ENCODE data around the gene WIPF3.

WIPF3 gene

DNA sequence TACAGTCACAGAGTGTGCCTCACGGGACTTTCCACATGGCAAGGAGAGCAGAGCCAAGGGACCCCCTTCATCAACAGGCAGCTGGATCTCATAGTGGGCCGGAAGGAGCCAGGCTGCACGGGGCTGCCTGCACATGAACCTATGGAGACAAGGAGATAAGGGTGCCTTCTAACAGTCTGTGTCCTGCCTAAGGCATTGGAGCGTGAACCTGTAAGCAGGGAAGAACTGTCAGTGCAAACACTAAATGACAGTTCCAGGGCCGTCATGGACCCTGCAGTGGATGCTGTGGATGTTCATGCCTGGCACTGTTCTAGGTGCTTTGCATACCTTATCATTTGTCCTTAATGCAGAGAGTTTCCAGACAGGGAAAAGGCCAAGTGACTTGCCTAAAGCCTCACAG is 85.9 kb downstream of the WIPF3 start:
- no peaks in the 10 kb centered on the region for H3K36me3 ChIP-seq (ENCODE audit: low read depth)
- H3K27me3 ChIP-seq (ENCODE audit: insufficient read depth, poor library complexity, severe bottlenecking) = no peaks in the 10 kb centered on the region
- H3K4me1 ChIP-seq (ENCODE audit: insufficient read depth, poor library complexity, severe bottlenecking) = no peaks in the 10 kb centered on the region
- no peaks in the 10 kb centered on the region for H3K9me3 ChIP-seq (ENCODE audit: severe bottlenecking)
- no peak for DNase-seq (ENCODE audit: low spot score)
- ATAC-seq (ENCODE audit: low read depth) = no peak
- TF ChIP-seq CTCF (IDR thresholded peaks at IDR 0.05; ENCODE audit: poor library complexity, severe bottlenecking) = no peak
- H3K4me3 ChIP-seq (ENCODE audit: severe bottlenecking) = no peak overlapping the region
- H3K27ac ChIP-seq (ENCODE audit: poor library complexity, severe bottlenecking) = no peak overlapping the region

DNA sequence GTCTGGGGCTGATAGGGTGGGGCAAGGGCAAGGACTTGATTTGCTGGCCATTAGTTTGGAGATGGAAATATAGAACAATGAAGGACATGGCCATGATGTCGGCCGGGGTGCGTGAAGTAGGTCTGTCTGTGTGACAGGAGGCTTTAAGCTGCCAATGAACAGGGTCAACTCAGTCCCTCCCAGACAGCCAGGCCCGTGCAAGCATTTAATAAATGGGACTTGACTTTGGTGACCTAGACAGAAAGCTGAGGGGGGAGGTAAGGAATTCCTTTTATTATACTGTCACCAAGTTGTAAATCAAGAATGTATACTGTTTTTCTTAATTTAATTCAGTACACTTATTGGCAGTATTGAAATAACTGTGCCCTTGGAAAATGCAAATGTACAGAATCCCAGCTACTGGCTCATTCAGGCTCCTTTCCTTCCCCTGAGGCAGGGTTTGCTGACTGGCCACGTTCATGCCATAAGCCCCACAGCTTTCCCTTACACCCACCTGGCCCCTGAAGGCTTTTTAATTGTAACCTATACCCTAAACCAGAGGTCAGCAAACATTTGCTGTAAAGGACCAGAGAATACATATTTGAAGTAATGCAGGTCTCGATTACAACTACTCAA is 87.2 kb downstream of the WIPF3 start:
- Histone ChIP-seq H3K27me3 (ENCODE audit: insufficient read depth, poor library complexity, severe bottlenecking) (no peaks in the 10 kb centered on the region), H3K4me1 (ENCODE audit: insufficient read depth, poor library complexity, severe bottlenecking) (no peaks in the 10 kb centered on the region), H3K36me3 (ENCODE audit: low read depth) (no peaks in the 10 kb centered on the region), H3K4me3 (ENCODE audit: severe bottlenecking) (no peak overlapping the region), H3K27ac (ENCODE audit: poor library complexity, severe bottlenecking) (no peak overlapping the region), H3K9me3 (ENCODE audit: severe bottlenecking) (no peaks in the 10 kb centered on the region)
- TF ChIP-seq CTCF (IDR thresholded peaks at IDR 0.05; ENCODE audit: poor library complexity, severe bottlenecking) = no peak
- DNase-seq (ENCODE audit: low spot score) (no peak), ATAC-seq (ENCODE audit: low read depth) (no peak)

GRCh38 chr7:29894256-29894655 is 87.9 kb downstream of the WIPF3 start:
- DNase-seq (ENCODE audit: low spot score) (no peak), ATAC-seq (ENCODE audit: low read depth) (no peak)
- Histone ChIP-seq H3K27me3 (ENCODE audit: insufficient read depth, poor library complexity, severe bottlenecking) (no peaks in the 10 kb centered on the region), H3K4me1 (ENCODE audit: insufficient read depth, poor library complexity, severe bottlenecking) (no peaks in the 10 kb centered on the region), H3K4me3 (ENCODE audit: severe bottlenecking) (no peak overlapping the region), H3K9me3 (ENCODE audit: severe bottlenecking) (no peaks in the 10 kb centered on the region), H3K27ac (ENCODE audit: poor library complexity, severe bottlenecking) (no peak overlapping the region), H3K36me3 (ENCODE audit: low read depth) (no peaks in the 10 kb centered on the region)
- TF ChIP-seq CTCF (IDR thresholded peaks at IDR 0.05; ENCODE audit: poor library complexity, severe bottlenecking) = no peak

- no peak for ATAC-seq (ENCODE audit: low read depth)
- no peak for TF ChIP-seq CTCF (IDR thresholded peaks at IDR 0.05; ENCODE audit: poor library complexity, severe bottlenecking)
Measured at GRCh38 chr7:29895559-29895958, 89.3 kb downstream of the WIPF3 start.

DNA sequence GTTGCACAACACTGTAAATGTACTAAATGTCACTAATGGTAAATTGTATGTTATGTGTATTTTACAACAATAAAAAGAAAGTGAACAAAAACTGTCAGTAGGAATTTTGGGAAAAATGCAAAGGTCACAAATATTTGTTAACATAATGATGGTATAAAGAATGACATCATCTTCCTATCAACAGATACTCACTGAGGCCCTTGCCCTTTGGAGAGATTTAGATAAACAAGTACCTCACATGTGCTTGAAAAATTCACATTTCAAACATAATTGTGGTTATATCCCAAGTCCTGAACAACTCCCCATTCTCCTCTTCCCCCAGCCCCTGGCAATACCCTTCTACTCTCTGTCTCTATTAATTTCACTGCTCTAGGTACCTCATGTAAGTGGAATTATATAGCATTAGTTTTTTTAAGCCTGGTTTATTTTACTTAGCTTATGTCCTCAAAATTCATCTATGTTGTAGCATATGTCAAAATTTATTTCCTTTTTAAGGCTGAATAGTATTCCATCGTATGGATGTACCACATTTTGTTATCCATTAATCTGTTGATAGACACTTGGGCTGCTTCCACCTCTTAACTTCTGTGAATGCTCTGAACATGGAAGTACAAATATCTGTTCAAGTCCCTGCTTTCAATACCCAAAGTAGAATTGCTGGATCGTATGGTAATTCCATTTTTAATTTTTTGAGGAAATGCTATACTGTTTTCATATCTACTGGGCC is 90.5 kb downstream of the WIPF3 start:
- Histone ChIP-seq H3K36me3 (ENCODE audit: low read depth) (no peaks in the 10 kb centered on the region), H3K27ac (ENCODE audit: poor library complexity, severe bottlenecking) (no peak overlapping the region)

More at GRCh38 chr7:29895559-29895958, 89.3 kb downstream of the WIPF3 start:
- H3K36me3 ChIP-seq (ENCODE audit: low read depth) = no peaks in the 10 kb centered on the region
- H3K27me3 ChIP-seq (ENCODE audit: insufficient read depth, poor library complexity, severe bottlenecking) = no peaks in the 10 kb centered on the region
- H3K27ac ChIP-seq (ENCODE audit: poor library complexity, severe bottlenecking) = no peak overlapping the region
- no peaks in the 10 kb centered on the region for H3K9me3 ChIP-seq (ENCODE audit: severe bottlenecking)
- DNase-seq (ENCODE audit: low spot score) = no peak
- H3K4me1 ChIP-seq (ENCODE audit: insufficient read depth, poor library complexity, severe bottlenecking) = no peaks in the 10 kb centered on the region
- no peak overlapping the region for H3K4me3 ChIP-seq (ENCODE audit: severe bottlenecking)

More for the DNA sequence above, 90.5 kb downstream of the WIPF3 start:
- DNase-seq (ENCODE audit: low spot score) (no peak), ATAC-seq (ENCODE audit: low read depth) (no peak)
- Histone ChIP-seq H3K9me3 (ENCODE audit: severe bottlenecking) (no peaks in the 10 kb centered on the region), H3K4me3 (ENCODE audit: severe bottlenecking) (no peak overlapping the region), H3K27me3 (ENCODE audit: insufficient read depth, poor library complexity, severe bottlenecking) (no peaks in the 10 kb centered on the region), H3K4me1 (ENCODE audit: insufficient read depth, poor library complexity, severe bottlenecking) (no peaks in the 10 kb centered on the region)
- TF ChIP-seq CTCF (IDR thresholded peaks at IDR 0.05; ENCODE audit: poor library complexity, severe bottlenecking) = no peak

All from RWPE2 (cell line).